HFFc6 (cell line): Measurements from ENCODE around the gene NDUFB7. TPM values are rescaled to one million over a fixed set of nuclear protein-coding genes. Genes with fewer than 3 reads are reported as not detected.

Source experiments
- DNase-seq: peaks from one replicate; pipeline ENCODE4 v3.0.0-alpha.2; 2018
- H3K27ac Mint-ChIP-seq: 2 replicates; pipeline ENCODE4 v1.8.0; 2020; ENCODE audit warnings: mild to moderate bottlenecking, mixed read lengths
- H3K27me3 Mint-ChIP-seq: 2 replicates; pipeline ENCODE4 v1.8.0; 2021; ENCODE audit warnings: mild to moderate bottlenecking, moderate library complexity, mixed read lengths; ENCODE audit not compliant: insufficient read depth
- H3K36me3 Mint-ChIP-seq: 2 replicates; pipeline ENCODE4 v1.8.0; 2021; ENCODE audit warnings: low read depth, mixed read lengths
- H3K4me1 Mint-ChIP-seq: 2 replicates; pipeline ENCODE4 v1.8.0; 2020; ENCODE audit warnings: low read depth, mixed read lengths
- H3K4me3 Mint-ChIP-seq: 2 replicates; pipeline ENCODE4 v1.8.0; 2020; ENCODE audit warnings: mild to moderate bottlenecking, moderate library complexity, mixed read lengths
- H3K9me3 Mint-ChIP-seq: 2 replicates; pipeline ENCODE4 v1.8.0; 2020; ENCODE audit warnings: mild to moderate bottlenecking, mixed read lengths
- total RNA-seq, 6 experiments: library from RNA; stranded (reverse); fragmentation: NEBNext Ultra II Directional; extraction: Animal tissue kit (Norgen Biotek cat#: 25700); gene quantifications; 2 replicates in 1 of 6; 3 replicates in 5 of 6; pipeline ENCODE4 v1.2.3, GENCODE V29; 2021
- TF ChIP-seq, protein P1 (sequence below): fragments of 200-600 bp; sonication (generic); IDR thresholded peaks from 2 replicates; pipeline ENCODE4 v1.5.0; 2021; ENCODE audit warnings: antibody characterized with exemption, mild to moderate bottlenecking

NDUFB7 gene
- total RNA-seq, 6 experiments from 2014 or later, result 167 to 227 (median 199) TPM

GRCh38 chr19:14536926-14537692, 34.8 kb downstream of the NDUFB7 start:
- Mint-ChIP-seq H3K36me3 (no peaks in the 10 kb centered on the region), H3K9me3 (no peaks in the 10 kb centered on the region), H3K27ac (no peak overlapping the region), H3K27me3 (no peaks in the 10 kb centered on the region), H3K4me1 (peaks cover 7% of the 10 kb centered on the region; the same call in 1 of the 2 replicates), H3K4me3 (no peak overlapping the region)
- DNase-seq, result no peak
- TF ChIP-seq, protein P1, sequence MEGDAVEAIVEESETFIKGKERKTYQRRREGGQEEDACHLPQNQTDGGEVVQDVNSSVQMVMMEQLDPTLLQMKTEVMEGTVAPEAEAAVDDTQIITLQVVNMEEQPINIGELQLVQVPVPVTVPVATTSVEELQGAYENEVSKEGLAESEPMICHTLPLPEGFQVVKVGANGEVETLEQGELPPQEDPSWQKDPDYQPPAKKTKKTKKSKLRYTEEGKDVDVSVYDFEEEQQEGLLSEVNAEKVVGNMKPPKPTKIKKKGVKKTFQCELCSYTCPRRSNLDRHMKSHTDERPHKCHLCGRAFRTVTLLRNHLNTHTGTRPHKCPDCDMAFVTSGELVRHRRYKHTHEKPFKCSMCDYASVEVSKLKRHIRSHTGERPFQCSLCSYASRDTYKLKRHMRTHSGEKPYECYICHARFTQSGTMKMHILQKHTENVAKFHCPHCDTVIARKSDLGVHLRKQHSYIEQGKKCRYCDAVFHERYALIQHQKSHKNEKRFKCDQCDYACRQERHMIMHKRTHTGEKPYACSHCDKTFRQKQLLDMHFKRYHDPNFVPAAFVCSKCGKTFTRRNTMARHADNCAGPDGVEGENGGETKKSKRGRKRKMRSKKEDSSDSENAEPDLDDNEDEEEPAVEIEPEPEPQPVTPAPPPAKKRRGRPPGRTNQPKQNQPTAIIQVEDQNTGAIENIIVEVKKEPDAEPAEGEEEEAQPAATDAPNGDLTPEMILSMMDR, result no peak

DNA sequence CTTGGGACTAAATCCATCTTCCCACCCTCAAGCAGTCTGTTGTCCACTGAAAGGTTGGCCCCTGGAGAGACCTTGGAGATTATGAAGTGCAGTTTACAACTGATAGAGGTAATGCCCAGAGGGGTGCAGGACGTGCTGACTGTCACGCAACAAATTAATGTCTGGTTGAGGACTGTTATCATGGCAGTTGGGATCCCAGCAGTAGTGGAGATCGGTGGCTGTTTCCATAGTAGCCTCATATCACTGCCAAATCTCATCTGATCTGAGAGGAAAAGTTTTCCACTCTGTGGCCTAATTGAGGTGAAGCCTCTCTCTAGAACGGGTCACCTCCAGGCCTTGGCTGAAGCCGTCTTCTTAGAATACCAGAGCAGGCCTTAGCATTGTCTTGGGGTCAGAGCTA, 38.4 kb downstream of the NDUFB7 start:
- Mint-ChIP-seq H3K27me3 (no peaks in the 10 kb centered on the region), H3K27ac (no peak overlapping the region), H3K4me1 (peaks cover 21% of the 10 kb centered on the region), H3K9me3 (no peaks in the 10 kb centered on the region), H3K36me3 (no peaks in the 10 kb centered on the region), H3K4me3 (no peak overlapping the region)
- TF ChIP-seq, protein P1, result no peak
- no peak for DNase-seq

- Mint-ChIP-seq H3K4me1 (peaks cover 24% of the 10 kb centered on the region), H3K36me3 (no peaks in the 10 kb centered on the region), H3K27ac (no peak overlapping the region), H3K4me3 (peak overlapping the region; percentile 95), H3K27me3 (peaks cover 1% of the 10 kb centered on the region; the same call in 1 of the 2 replicates), H3K9me3 (no peaks in the 10 kb centered on the region)
- no peak for DNase-seq
- TF ChIP-seq, protein P1, result no peak
Measured at GRCh38 chr19:14530506-14530905, 41.4 kb downstream of the NDUFB7 start.

DNA sequence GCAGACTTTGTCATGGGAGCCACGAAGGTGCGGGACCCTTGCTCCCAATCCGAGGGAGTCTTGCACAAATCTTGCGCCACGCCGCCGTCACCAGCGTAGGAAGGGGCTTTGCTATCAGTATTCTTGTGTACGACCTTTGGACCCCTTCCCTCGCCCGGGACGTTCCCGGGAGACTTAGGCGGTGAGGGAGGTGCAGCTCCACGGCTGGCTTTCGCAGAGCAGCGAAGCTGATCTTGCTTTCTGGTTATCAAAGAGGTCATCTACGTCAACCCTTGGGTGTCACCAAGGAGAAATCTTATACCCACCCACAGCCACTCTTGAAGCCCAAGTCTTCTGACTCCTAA, 41.9 kb downstream of the NDUFB7 start:
- Mint-ChIP-seq H3K36me3 (no peaks in the 10 kb centered on the region), H3K9me3 (no peaks in the 10 kb centered on the region), H3K27ac (peak overlapping the region; percentile 81), H3K27me3 (peaks cover 1% of the 10 kb centered on the region; the same call in 1 of the 2 replicates), H3K4me1 (peaks cover 23% of the 10 kb centered on the region), H3K4me3 (peak overlapping the region; percentile 95)
- DNase-seq, result no peak
- TF ChIP-seq, protein P1, result no peak

- Mint-ChIP-seq H3K4me1 (peaks cover 23% of the 10 kb centered on the region), H3K4me3 (peak within 1 kb of the TSS; percentile 95), H3K27me3 (peaks cover 1% of the 10 kb centered on the region; the same call in 1 of the 2 replicates), H3K9me3 (no peaks in the 10 kb centered on the region), H3K36me3 (no peaks in the 10 kb centered on the region), H3K27ac (peak within 1 kb of the TSS; percentile 95)
- peak; percentile 100 for DNase-seq
- TF ChIP-seq, protein P1, result peak; percentile 17
Measured at GRCh38 chr19:14529254-14530004, 42.4 kb downstream of the NDUFB7 start, which contains the start of gene TECR. TECR (plus strand) TSS chr19:14529594; CDS start chr19:14529697, 103 bp downstream.
